Caki2 (cell line): ENCODE measurements around the gene TBL3. TPM values are rescaled to one million over a fixed set of nuclear protein-coding genes. Genes with fewer than 3 reads are reported as not detected.
A peak's percentile ranks its signal among the peaks of the same experiment; 100 is the strongest.

Experiments
- DNase-seq: peaks from one replicate; pipeline ENCODE4 v3.0.0-alpha.2; 2015; ENCODE audit warnings: low read depth
- in situ Hi-C: cut with HindIII; loops from 2 replicates; pipeline ENCODE4 v1.10.0; 2016; ENCODE audit warnings: low sequenced_read_pairs, low pct_unique_long_range_greater_than_20kb, mixed read lengths
- total RNA-seq: library from RNA; depleted of rRNA; stranded (reverse); fragments of >200 nt; shearing (Covaris generic); gene quantifications from 2 replicates; pipeline ENCODE4 v1.2.3, GENCODE V29; 2014; ENCODE audit warnings: low replicate concordance

The TBL3 gene
- total RNA-seq, 1 experiment from 2014 or later = 128 TPM

DNA sequence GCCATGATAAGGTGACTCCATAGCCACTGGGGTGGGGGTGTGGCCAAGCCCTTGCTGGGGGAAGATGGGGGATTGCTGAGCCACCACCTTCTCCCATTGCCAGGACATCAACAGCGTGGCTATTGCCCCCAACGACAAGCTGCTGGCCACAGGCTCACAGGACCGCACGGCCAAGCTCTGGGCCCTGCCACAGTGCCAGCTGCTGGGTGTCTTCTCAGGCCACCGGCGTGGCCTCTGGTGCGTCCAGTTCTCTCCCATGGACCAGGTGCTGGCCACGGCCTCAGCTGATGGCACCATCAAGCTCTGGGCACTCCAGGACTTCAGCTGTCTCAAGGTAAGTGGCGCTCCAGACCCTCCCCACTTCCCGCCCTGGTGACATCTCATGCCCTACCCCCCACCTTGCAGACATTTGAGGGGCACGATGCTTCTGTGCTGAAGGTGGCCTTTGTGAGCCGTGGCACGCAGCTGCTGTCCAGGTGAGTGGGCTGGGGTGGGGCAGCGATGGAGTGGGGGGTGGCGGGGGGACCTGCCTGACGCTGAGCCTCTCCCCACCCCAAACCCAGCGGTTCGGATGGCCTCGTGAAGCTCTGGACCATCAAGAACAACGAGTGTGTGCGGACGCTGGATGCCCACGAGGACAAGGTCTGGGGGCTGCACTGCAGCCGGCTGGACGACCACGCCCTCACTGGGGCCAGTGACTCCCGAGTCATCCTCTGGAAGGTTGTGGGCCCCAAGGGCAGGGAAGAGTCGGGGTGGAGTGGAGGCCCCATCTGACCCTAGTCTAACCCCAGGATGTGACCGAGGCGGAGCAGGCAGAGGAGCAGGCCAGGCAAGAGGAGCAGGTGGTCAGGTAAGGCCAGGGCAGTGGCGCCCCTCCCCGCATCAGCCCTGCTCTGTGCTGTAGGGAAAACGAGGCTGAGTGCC lies 5.4 kb downstream of the TBL3 start:
- DNase-seq = no peak
- in situ Hi-C loops = no loop called here

DNA sequence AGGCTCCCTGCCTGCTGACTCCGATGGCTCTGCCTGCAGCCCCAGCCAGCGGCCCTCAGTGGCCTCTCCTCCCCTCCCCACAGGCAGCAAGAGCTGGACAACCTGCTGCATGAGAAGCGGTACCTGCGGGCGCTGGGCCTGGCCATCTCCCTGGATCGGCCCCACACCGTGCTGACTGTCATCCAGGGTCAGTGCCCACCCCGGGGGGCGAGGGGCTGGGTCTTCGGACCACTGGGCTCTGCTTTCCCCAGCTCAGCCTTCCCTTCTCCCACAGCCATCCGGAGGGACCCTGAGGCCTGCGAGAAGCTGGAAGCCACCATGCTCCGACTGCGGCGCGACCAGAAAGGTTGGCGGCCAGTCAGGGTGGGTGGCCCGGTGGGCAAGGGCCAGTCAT lies 6.0 kb downstream of the TBL3 start:
- no peak for DNase-seq
- in situ Hi-C loops = no loop called here

GRCh38 chr16:1978476-1979120 lies 6.7 kb downstream of the TBL3 start:
- in situ Hi-C loops = no loop called here
- no peak for DNase-seq

GRCh38 chr16:1979271-1980029 lies 7.6 kb downstream of the TBL3 start:
- in situ Hi-C loops = no loop called here
- DNase-seq = no peak

- in situ Hi-C loops = no loop called here
- no peak for DNase-seq
Observed at GRCh38 chr16:1980030-1980769, 8.3 kb downstream of the TBL3 start.

DNA sequence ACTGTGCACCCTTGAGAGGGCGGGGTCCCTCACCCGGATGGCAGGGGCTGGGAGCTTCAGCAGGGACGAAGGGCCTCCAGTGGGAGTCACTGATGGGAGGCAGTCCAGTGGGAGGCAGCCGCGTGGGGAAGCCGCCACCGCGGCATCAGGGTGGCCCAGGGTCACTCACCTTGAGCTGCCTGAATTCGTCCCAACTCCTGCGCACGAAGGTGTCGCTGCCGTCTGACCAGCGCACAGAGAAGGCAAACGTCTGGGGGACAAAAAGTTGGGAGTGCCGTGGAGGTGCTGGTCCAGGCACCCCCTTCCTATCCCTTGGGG lies 8.9 kb downstream of the TBL3 start:
- DNase-seq = no peak
- in situ Hi-C loops = no loop called here

- no peak for DNase-seq
- in situ Hi-C loops = no loop called here
Observed at GRCh38 chr16:1981398-1981836, 9.6 kb downstream of the TBL3 start, which contains the start of gene NOXO1. Gene NOXO1 (minus strand): TSS chr16:1981469. CDS start chr16:1981179, 290 bp downstream.

GRCh38 chr16:1982013-1982433 lies 10.2 kb downstream of the TBL3 start:
- in situ Hi-C loops = no loop called here
- DNase-seq = no peak

DNA sequence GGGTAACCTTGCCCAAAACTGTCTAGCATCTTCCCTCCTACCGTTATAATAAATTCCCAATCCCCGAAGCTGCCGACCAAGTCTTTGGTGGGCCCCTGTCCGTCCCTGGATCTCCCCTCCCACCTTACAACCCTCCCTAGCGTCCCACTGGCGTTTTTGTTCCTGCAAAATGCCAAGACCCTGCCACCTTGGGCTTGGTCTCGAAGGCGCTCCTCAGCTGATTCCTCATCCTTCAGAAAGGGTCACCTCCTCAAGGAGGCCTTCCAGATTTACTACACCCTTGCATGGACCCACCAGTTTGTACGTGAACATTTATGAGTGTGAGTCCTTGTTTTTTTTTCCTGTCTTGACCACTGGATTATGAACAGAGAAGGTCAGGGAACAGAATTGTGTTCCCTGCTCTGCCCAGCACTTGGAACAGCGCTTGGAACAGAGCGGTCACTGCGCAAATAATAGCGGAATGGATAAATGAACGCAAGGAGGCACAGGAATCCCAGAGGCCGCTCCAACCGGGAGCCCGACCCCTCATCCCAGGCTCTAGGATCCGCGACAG lies 11.2 kb downstream of the TBL3 start:
- DNase-seq = no peak
- in situ Hi-C loops = no loop called here

DNA sequence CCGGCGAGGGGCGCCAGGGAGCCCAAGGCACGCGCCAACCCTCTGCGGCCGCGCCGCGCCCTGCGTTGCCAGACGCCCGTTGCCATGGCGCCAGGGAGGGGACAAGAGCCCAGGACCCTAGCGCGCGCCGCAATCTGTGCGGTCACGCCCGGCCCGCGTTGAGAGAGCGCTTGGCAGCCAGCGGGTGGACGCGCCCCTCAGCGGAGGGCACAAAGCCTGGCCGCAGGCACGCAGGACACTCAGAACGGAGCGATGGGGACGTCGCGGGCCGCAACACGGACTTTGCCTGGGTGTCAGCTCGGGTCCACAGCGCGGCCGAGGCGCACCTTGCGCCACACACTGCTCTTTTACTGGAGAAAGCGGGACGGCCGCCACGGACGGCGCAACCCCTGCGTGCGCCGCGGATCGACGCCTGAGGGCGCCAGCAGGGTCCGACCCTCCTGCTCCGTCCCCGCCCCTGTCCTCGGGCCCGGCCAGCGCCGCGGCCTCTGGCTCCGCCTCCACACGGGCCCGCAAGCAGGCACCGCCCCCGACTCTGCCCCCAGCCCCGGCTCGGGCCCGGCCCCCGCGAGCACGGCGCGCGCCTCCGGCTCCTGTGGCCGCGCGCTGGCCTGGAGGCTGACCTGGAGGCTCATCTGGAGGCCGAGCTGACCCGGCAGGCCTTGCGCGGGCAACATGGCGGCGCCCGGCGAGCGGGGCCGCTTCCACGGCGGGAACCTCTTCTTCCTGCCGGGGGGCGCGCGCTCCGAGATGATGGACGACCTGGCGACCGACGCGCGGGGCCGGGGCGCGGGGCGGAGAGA lies 11.9 kb downstream of the TBL3 start, which contains the start of gene GFER:
GFER (plus strand) TSS at position 650 of the 803 bp plus-strand sequence; CDS start at position 676, 26 bp downstream.
- in situ Hi-C loops = no loop called here
- DNase-seq = peak; percentile 92

- in situ Hi-C loops = no loop called here
- DNase-seq = no peak
Observed at GRCh38 chr16:1984347-1985225, 12.7 kb downstream of the TBL3 start.

GRCh38 chr16:1985466-1986150 lies 13.8 kb downstream of the TBL3 start:
- in situ Hi-C loops = no loop called here
- DNase-seq = no peak

GRCh38 chr16:1987198-1987597 lies 15.3 kb downstream of the TBL3 start:
- in situ Hi-C loops = no loop called here

DNA sequence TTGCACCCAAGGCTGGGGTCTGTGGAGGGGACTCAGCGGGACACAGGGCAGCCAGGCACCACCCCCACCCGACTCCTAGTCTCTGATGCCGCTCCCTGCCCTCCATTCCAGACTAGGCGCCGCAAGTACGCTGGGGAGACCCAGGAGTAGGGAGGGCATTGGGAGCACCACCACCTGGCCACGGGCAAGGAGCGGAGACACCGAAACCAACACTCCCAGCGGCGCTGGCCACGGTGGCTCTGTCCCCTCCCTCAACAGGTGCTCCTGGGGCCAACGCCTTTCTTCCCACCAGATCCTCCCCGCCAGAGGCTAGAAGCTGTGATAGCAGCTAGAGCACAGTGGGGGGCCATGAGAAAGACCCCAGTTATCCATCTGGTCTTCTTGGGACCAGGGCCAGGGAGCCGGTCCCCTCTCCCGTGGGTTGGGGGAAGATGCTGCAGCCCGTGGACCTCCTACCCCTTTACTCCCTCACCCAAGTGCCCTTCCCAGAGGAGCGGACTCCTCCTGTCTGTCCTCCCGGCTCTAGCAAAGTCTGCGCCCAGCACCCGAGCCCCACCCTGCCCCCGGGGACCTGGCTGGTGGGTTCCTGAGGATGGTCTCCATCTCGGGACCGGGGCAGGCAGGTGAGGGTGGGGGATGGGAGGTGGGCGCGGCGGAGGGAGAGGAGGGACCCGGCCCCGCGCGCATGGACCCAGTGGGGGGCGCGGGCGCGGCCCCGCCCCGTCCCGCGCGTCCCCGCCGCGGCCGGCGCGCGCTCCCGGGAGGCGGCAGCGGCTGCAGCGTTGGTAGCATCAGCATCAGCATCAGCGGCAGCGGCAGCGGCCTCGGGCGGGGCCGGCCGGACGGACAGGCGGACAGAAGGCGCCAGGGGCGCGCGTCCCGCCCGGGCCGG lies 17.6 kb downstream of the TBL3 start, which contains the start of gene SYNGR3:
SYNGR3 (plus strand) TSS at position 762 of the 892 bp plus-strand sequence. CDS start 133 bp downstream, outside the sequence.
- DNase-seq = no peak
- in situ Hi-C loops = no loop called here

More at GRCh38 chr16:1987198-1987597, 15.3 kb downstream of the TBL3 start:
- no peak for DNase-seq

GRCh38 chr16:1990101-1990350 lies 18.2 kb downstream of the TBL3 start:
- in situ Hi-C loops = no loop called here
- DNase-seq = no peak
